Omental fat pad (tissue), 4 donors: Measurements from ENCODE around the gene PAX5. TPM values are rescaled to one million over a fixed set of nuclear protein-coding genes. Genes with fewer than 3 reads are reported as not detected.

Source experiments
- ATAC-seq: fragments of 150-250 bp; one replicate; pipeline ENCODE4 v1.9.1; 2016; ENCODE audit warnings: mild to moderate bottlenecking, moderate library complexity; ENCODE audit not compliant: low FRiP score
- DNase-seq: peaks from one replicate; pipeline ENCODE4 v3.0.0-alpha.2; 2019; ENCODE audit warnings: low spot score
- total RNA-seq, 4 donors: library from RNA; depleted of rRNA; stranded (reverse); fragments of >200 nt; gene quantifications; one replicate each; pipeline ENCODE4 v1.1.0, GENCODE V29; 2016
- TF ChIP-seq, protein P1 (sequence below), 3 donors: fragments of 450-650 bp; IDR thresholded peaks; one replicate each; pipeline ENCODE4 v1.5.1; 2016 to 2017; ENCODE audit warnings: antibody characterized with exemption in 3 of 3, mild to moderate bottlenecking in 3 of 3, moderate library complexity in 2 of 3

Gene PAX5
- total RNA-seq, 4 donors from 2014 or later: 0.09 to 1.2 (median 0.24) TPM; not detected in 1

GRCh38 chr9:36987409-36987808, 46.7 kb downstream of the PAX5 start:
- TF ChIP-seq, protein P1, sequence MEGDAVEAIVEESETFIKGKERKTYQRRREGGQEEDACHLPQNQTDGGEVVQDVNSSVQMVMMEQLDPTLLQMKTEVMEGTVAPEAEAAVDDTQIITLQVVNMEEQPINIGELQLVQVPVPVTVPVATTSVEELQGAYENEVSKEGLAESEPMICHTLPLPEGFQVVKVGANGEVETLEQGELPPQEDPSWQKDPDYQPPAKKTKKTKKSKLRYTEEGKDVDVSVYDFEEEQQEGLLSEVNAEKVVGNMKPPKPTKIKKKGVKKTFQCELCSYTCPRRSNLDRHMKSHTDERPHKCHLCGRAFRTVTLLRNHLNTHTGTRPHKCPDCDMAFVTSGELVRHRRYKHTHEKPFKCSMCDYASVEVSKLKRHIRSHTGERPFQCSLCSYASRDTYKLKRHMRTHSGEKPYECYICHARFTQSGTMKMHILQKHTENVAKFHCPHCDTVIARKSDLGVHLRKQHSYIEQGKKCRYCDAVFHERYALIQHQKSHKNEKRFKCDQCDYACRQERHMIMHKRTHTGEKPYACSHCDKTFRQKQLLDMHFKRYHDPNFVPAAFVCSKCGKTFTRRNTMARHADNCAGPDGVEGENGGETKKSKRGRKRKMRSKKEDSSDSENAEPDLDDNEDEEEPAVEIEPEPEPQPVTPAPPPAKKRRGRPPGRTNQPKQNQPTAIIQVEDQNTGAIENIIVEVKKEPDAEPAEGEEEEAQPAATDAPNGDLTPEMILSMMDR (IDR thresholded peaks at IDR 0.05): no peak
- ATAC-seq: no peak
- no peak for DNase-seq

GRCh38 chr9:36986468-36987408, 47.3 kb downstream of the PAX5 start:
- TF ChIP-seq, protein P1 (IDR thresholded peaks at IDR 0.05): no peak
- no peak for DNase-seq
- no peak for ATAC-seq

DNA sequence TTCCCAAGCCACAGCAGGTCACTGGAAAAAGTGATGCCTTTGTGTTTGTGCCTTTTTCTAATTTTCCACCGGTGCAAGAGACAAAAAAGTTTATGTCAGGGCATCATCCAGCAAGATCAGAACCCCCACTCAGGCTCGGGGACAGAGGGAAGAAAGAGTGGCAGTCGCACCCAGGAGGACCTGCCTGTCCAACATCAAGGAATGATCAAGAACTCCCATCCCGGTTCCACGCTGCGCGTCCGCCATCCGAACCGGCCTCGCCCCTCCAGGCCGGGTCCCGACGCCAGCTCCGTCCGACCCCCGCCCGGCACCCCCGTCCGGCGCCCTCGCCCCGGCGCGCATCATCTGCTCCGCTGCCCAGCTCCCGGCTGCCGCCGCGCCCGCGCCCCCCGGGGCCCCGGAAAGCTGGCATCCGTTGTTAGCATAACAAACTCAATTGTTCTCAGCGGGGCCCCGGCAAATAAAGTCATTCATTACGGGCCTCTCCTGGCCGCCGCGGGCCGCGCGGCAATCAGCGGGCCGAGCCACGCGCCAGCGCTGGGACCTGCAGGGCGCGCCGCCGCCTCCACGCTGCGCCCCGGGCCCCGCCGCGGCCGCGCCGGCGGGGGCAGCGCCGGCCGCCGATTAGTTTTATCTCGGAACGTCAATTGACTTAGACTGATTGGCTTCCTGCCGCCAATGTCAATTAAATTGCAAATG, 48.1 kb downstream of the PAX5 start:
- no peak for ATAC-seq
- DNase-seq: no peak
- TF ChIP-seq, protein P1 (IDR thresholded peaks at IDR 0.05): no peak

GRCh38 chr9:36985061-36985768, 48.9 kb downstream of the PAX5 start:
- ATAC-seq (no peak), DNase-seq (no peak)
- TF ChIP-seq, protein P1 (IDR thresholded peaks at IDR 0.05): no peak

- no peak for ATAC-seq
- DNase-seq: no peak
- TF ChIP-seq, protein P1 (IDR thresholded peaks at IDR 0.05): no peak
These were observed 53.7 kb downstream of the PAX5 start for GRCh38 chr9:36980148-36980974.

DNA sequence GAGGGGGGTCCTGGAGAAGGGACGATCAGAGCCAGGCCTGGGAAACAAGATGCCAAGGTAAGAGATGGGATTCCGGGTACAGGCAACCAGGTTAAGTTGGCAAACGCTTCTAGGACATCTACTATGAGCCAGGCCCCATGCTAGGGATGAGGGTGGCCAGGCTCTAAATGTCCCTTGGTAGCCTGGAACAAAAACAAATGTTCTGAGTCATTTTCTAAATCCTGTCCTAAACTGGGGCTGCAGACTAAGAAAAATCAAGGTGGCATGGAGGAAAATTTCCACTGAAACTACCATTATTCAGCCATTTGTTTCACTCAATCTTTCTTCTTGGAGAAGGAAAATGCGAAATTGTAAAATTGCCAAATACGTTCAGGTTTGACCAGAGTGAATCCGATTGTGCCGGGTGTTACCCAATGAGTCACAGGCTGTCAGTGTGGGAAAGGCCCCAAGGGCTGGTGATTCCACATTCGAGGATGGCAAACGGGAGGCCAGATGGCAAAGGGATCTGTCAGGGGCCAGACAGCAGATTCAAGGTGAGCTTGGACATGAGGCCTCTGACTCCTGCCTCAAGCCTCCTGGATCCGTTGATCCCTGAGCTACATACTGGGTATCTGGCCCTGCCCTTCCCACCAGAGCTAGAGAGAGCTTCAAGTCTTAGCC, 57.6 kb downstream of the PAX5 start:
- DNase-seq (no peak), ATAC-seq (no peak)
- TF ChIP-seq, protein P1 (IDR thresholded peaks at IDR 0.05): no peak
